ENCODE data around the gene CIP2A. TPM values are rescaled to one million over a fixed set of nuclear protein-coding genes. Genes with fewer than 3 reads are reported as not detected.

The CIP2A gene
- total RNA-seq, 1 experiment from 2014 or later, result 36.9 TPM

DNA sequence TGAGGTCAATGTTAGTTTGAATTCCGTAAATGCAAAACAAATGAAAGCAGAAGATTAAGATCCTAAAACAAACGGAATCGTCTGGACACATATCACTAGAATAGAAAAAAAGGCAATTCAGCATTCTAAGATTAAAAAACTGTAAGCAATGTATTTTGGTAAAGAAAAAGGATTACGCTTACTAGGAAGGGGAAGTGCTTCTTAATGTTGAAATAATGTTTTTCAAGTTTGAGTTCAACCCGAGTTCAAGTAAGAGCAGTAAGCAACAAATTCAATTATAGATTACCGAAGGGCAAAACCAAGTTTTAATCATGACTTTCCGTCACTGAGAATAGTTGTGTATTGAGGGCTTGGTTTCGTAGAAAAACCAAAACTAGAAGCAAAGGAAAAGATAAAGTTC lies 637 bp downstream of the CIP2A start:
- Mint-ChIP-seq H3K4me3 (ENCODE audit: low read depth, unreplicated experiment) (peak overlapping the region; percentile 92), H3K9me3 (ENCODE audit: low read depth, unreplicated experiment) (no peaks in the 10 kb centered on the region), H3K27ac (ENCODE audit: unreplicated experiment) (peak overlapping the region; percentile 96), H3K27me3 (ENCODE audit: unreplicated experiment) (no peaks in the 10 kb centered on the region), H3K4me1 (ENCODE audit: low read depth, unreplicated experiment) (peaks cover 38% of the 10 kb centered on the region), H3K36me3 (ENCODE audit: insufficient read depth, unreplicated experiment) (peaks cover 37% of the 10 kb centered on the region)
- intact Hi-C loops (cut with micrococcal nuclease; ENCODE audit: unreplicated experiment), result no loop called here
- CTCF ChIA-PET, result interaction anchor here (0.6 to 1.1 kb wide), 2 partner anchors 15 to 360 kb away, joined by 4 read pairs; no protein-coding TSS in a partner anchor
- no TSS peak for BruUV-seq (replicated peaks)
- DNase-seq, result no peak
- TF ChIP-seq, protein P1, sequence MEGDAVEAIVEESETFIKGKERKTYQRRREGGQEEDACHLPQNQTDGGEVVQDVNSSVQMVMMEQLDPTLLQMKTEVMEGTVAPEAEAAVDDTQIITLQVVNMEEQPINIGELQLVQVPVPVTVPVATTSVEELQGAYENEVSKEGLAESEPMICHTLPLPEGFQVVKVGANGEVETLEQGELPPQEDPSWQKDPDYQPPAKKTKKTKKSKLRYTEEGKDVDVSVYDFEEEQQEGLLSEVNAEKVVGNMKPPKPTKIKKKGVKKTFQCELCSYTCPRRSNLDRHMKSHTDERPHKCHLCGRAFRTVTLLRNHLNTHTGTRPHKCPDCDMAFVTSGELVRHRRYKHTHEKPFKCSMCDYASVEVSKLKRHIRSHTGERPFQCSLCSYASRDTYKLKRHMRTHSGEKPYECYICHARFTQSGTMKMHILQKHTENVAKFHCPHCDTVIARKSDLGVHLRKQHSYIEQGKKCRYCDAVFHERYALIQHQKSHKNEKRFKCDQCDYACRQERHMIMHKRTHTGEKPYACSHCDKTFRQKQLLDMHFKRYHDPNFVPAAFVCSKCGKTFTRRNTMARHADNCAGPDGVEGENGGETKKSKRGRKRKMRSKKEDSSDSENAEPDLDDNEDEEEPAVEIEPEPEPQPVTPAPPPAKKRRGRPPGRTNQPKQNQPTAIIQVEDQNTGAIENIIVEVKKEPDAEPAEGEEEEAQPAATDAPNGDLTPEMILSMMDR (IDR thresholded peaks at IDR 0.05; ENCODE audit: unreplicated experiment), result no peak

DNA sequence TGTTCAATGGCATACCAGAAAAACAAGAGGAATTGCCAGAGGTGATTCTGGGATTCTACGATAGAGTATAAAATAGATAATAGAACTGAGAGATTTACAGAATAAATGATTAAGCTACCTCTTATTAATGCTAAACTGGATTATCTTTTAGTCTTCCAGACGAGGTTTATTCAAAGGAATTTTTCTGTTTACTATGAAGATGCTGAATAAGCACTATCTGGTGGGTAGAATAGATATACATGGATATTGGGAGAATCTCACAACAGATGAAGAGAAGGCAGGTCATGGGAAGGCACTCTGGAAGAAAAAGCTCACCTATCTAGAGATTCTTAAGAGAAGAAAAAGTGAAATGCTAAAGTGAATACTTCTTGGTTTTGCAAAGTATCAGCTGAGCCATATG lies 11.2 kb downstream of the CIP2A start:
- no peak overlapping the region for H3K27ac Mint-ChIP-seq (ENCODE audit: unreplicated experiment)
- H3K36me3 Mint-ChIP-seq (ENCODE audit: insufficient read depth, unreplicated experiment), result peaks cover 16% of the 10 kb centered on the region

DNA sequence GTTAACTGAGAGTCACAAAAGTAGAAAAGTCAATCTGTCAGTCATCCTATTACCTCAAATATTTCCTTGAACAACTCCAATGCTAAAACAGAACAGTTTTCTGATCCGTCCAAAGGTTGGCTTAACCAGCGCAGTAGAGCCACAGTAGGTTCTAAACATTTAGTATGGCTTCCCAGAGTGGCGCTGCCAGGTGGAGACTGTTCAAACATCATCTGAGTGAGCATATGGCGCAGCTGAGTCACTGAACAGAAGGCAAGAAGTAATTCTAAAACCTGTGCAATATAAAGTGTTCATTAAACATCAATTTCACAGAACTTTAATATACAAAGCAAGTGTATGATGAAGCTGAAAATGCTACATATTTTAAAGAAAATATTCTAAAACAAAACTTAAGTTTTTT lies 19.9 kb downstream of the CIP2A start:
- CTCF ChIA-PET, result no interaction called here
- Mint-ChIP-seq H3K4me1 (ENCODE audit: low read depth, unreplicated experiment) (no peaks in the 10 kb centered on the region), H3K36me3 (ENCODE audit: insufficient read depth, unreplicated experiment) (peaks cover 13% of the 10 kb centered on the region), H3K27me3 (ENCODE audit: unreplicated experiment) (no peaks in the 10 kb centered on the region), H3K4me3 (ENCODE audit: low read depth, unreplicated experiment) (no peak overlapping the region), H3K9me3 (ENCODE audit: low read depth, unreplicated experiment) (peaks cover 3% of the 10 kb centered on the region), H3K27ac (ENCODE audit: unreplicated experiment) (no peak overlapping the region)
- DNase-seq, result no peak
- TF ChIP-seq, protein P1 (IDR thresholded peaks at IDR 0.05; ENCODE audit: unreplicated experiment), result no peak
- BruUV-seq (replicated peaks), result no TSS peak
- intact Hi-C loops (cut with micrococcal nuclease; ENCODE audit: unreplicated experiment), result no loop called here

More for the DNA sequence above, 11.2 kb downstream of the CIP2A start:
- peaks cover 3% of the 10 kb centered on the region for H3K9me3 Mint-ChIP-seq (ENCODE audit: low read depth, unreplicated experiment)
- H3K4me1 Mint-ChIP-seq (ENCODE audit: low read depth, unreplicated experiment), result no peaks in the 10 kb centered on the region
- H3K27me3 Mint-ChIP-seq (ENCODE audit: unreplicated experiment), result no peaks in the 10 kb centered on the region
- CTCF ChIA-PET, result no interaction called here
- no peak overlapping the region for H3K4me3 Mint-ChIP-seq (ENCODE audit: low read depth, unreplicated experiment)
- intact Hi-C loops (cut with micrococcal nuclease; ENCODE audit: unreplicated experiment), result no loop called here
- no peak for DNase-seq
- TF ChIP-seq, protein P1 (IDR thresholded peaks at IDR 0.05; ENCODE audit: unreplicated experiment), result no peak
- no TSS peak for BruUV-seq (replicated peaks)

- Mint-ChIP-seq H3K36me3 (ENCODE audit: insufficient read depth, unreplicated experiment) (peaks cover 5% of the 10 kb centered on the region), H3K4me1 (ENCODE audit: low read depth, unreplicated experiment) (no peaks in the 10 kb centered on the region), H3K27me3 (ENCODE audit: unreplicated experiment) (no peaks in the 10 kb centered on the region), H3K9me3 (ENCODE audit: low read depth, unreplicated experiment) (no peaks in the 10 kb centered on the region), H3K27ac (ENCODE audit: unreplicated experiment) (no peak overlapping the region), H3K4me3 (ENCODE audit: low read depth, unreplicated experiment) (no peak overlapping the region)
- no TSS peak for BruUV-seq (replicated peaks)
- intact Hi-C loops (cut with micrococcal nuclease; ENCODE audit: unreplicated experiment), result no loop called here
- TF ChIP-seq, protein P1 (IDR thresholded peaks at IDR 0.05; ENCODE audit: unreplicated experiment), result no peak
- CTCF ChIA-PET, result interaction anchor here (1.0 kb wide), 1 partner anchor 10 kb away, joined by 3 read pairs; no protein-coding TSS in a partner anchor
- no peak for DNase-seq
These were observed 22.6 kb downstream of the CIP2A start for GRCh38 chr3:108566599-108566998.
